Esophagus (tissue), 2 donors: ENCODE measurements around the gene KIF18A. TPM values are rescaled to one million over a fixed set of nuclear protein-coding genes. Genes with fewer than 3 reads are reported as not detected.
A peak's percentile ranks its signal among the peaks of the same experiment; 100 is the strongest.
"Not testable (repeated sequence)": the region's sequence is repeated elsewhere in the genome, so short reads cannot be mapped to it uniquely, and the experiment has no call there.

ENCODE experiments used
- H3K27ac ChIP-seq, 2 donors: one replicate each; pipeline ENCODE4 v1.5.1; 2013; ENCODE audit warnings: low read depth in 2 of 2, mild to moderate bottlenecking in 2 of 2, inconsistent platforms in 1 of 2, low read length in 1 of 2, moderate library complexity in 1 of 2
- H3K27me3 ChIP-seq, 2 donors: one replicate each; pipeline ENCODE4 v1.6.1; 2013; ENCODE audit warnings: low read length in 2 of 2, control low read depth in 1 of 2, mild to moderate bottlenecking in 1 of 2; ENCODE audit not compliant: insufficient read depth in 2 of 2, control insufficient read depth in 1 of 2
- H3K36me3 ChIP-seq, 2 donors: one replicate each; pipeline ENCODE4 v1.6.1; 2013; ENCODE audit warnings: low read length in 1 of 2; ENCODE audit not compliant: control insufficient read depth in 2 of 2, insufficient read depth in 2 of 2
- H3K4me1 ChIP-seq, 2 donors: one replicate each; pipeline ENCODE4 v1.6.1; 2013; ENCODE audit warnings: low read length in 1 of 2; ENCODE audit not compliant: control insufficient read depth in 2 of 2, insufficient read depth in 2 of 2
- H3K4me3 ChIP-seq, 2 donors: one replicate each; pipeline ENCODE4 v1.5.1; 2013; ENCODE audit warnings: low read length in 2 of 2, mild to moderate bottlenecking in 2 of 2, low read depth in 1 of 2, moderate library complexity in 1 of 2
- H3K9me3 ChIP-seq, 2 donors: one replicate each; pipeline ENCODE4 v1.6.1; 2013; ENCODE audit warnings: mild to moderate bottlenecking in 2 of 2, low read depth in 1 of 2, low read length in 1 of 2, moderate library complexity in 1 of 2; ENCODE audit not compliant: control insufficient read depth in 2 of 2, insufficient read depth in 1 of 2
- WGBS, 2 donors: extraction: QIAGEN DNeasy Blood & Tissue Kit; methylation state at CpG; one replicate each; pipeline ENCODE4 v1.1.7; 2013; 5-methylcytosine and 5-hydroxymethylcytosine counted together
- polyA plus RNA-seq, 2 donors: library from polyadenylated mRNA; stranded (reverse); fragments of 200-250 nt; gene quantifications; one replicate each; pipeline ENCODE4 v1.2.3, GENCODE V29; 2013
- donor health status: healthy with polysubstance abuse.
- donor health status: Bipolar disorder and iron deficiency.

KIF18A gene
- polyA plus RNA-seq, 2 donors, result 1.4 to 1.6 TPM

GRCh38 chr11:28108958-28109357 lies 1.0 kb upstream of the KIF18A start:
- H3K27me3 ChIP-seq, result no peaks in the 10 kb centered on the region
- WGBS, 2 donors, result 52 to 58% methylated on average over 3 of the region's 3 CpGs
- H3K36me3 ChIP-seq, result no peaks in the 10 kb centered on the region
- no peak overlapping the region for H3K27ac ChIP-seq
- H3K4me1 ChIP-seq, result no peaks in the 10 kb centered on the region
- H3K9me3 ChIP-seq, result no peaks in the 10 kb centered on the region
- H3K4me3 ChIP-seq, result no peak overlapping the region

GRCh38 chr11:28107191-28107749 lies 686 bp downstream of the KIF18A start:
- Histone ChIP-seq H3K9me3 (no peaks in the 10 kb centered on the region), H3K27ac (peak overlapping the region; percentile 71 to 88), H3K27me3 (no peaks in the 10 kb centered on the region), H3K4me3 (peak overlapping the region; percentile 55 to 88), H3K36me3 (no peaks in the 10 kb centered on the region), H3K4me1 (no peaks in the 10 kb centered on the region)
- WGBS, 2 donors, result 0 to 1% methylated on average over 11 of the region's 11 CpGs

DNA sequence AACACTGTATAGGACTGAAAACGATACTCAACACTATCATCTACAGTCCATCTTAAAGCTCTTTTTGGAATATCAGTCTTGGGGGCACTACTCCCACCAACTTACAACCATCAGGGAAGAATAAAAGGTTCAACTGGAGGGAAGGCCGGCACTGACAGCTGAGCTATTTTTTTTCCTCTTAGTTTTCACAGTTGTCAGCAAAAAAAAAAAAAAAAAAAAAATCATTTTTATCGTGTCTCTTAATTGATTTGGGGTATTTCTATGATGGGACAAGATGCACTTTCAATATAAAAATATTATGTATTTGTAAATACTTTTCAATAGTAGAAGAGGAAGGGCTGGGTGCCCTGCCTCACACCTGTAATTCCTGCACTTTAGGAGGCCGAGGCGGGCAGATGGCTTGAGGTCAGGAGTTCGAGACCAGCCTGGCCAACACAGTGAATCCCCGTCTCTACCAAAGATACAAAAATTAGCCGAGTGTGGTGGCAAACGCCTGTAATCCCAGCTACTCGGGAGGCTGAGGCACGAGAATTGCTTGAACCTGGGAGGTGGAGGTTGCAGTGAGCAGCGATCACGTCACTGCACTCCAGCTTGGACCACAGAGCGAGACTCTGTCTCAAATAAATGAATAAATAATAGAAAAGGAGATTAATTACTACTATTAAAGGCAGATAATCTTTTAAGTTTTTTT lies 1.5 kb downstream of the KIF18A start:
- Histone ChIP-seq H3K4me3 (no peak overlapping the region), H3K9me3 (no peaks in the 10 kb centered on the region), H3K27me3 (no peaks in the 10 kb centered on the region), H3K27ac (no peak overlapping the region), H3K36me3 (no peaks in the 10 kb centered on the region), H3K4me1 (no peaks in the 10 kb centered on the region)
- WGBS, 2 donors, result 84% methylated on average over 14 of the region's 14 CpGs

GRCh38 chr11:28105869-28106268 lies 2.1 kb downstream of the KIF18A start:
- Histone ChIP-seq H3K4me3 (no peak overlapping the region), H3K27me3 (no peaks in the 10 kb centered on the region), H3K9me3 (no peaks in the 10 kb centered on the region), H3K36me3 (no peaks in the 10 kb centered on the region), H3K27ac (no peak overlapping the region), H3K4me1 (no peaks in the 10 kb centered on the region)
- 80 to 81% methylated on average over 5 of the region's 5 CpGs for WGBS, 2 donors

GRCh38 chr11:28104984-28105383 lies 3.0 kb downstream of the KIF18A start:
- H3K4me3 ChIP-seq, result no peak overlapping the region
- WGBS, 2 donors, result 84 to 92% methylated on average over 2 of the region's 2 CpGs
- H3K27me3 ChIP-seq, result no peaks in the 10 kb centered on the region
- no peaks in the 10 kb centered on the region for H3K4me1 ChIP-seq
- no peaks in the 10 kb centered on the region for H3K9me3 ChIP-seq
- no peak overlapping the region for H3K27ac ChIP-seq
- H3K36me3 ChIP-seq, result no peaks in the 10 kb centered on the region

- Histone ChIP-seq H3K36me3 (no peaks in the 10 kb centered on the region), H3K9me3 (no peaks in the 10 kb centered on the region), H3K27me3 (no peaks in the 10 kb centered on the region), H3K4me1 (no peaks in the 10 kb centered on the region), H3K4me3 (no peak overlapping the region), H3K27ac (no peak overlapping the region)
- WGBS, 2 donors, result 97 to 98% methylated on average over 1 of the region's 1 CpG
Measured at GRCh38 chr11:28104425-28104824, 3.5 kb downstream of the KIF18A start.

- H3K4me1 ChIP-seq, H3K4me3 ChIP-seq, H3K27ac ChIP-seq, H3K27me3 ChIP-seq, H3K36me3 ChIP-seq, H3K9me3 ChIP-seq: not testable (repeated sequence)
- WGBS, 2 donors, result 94% methylated on average over 4 of the region's 4 CpGs
Measured at GRCh38 chr11:28102300-28102699, 5.7 kb downstream of the KIF18A start.

DNA sequence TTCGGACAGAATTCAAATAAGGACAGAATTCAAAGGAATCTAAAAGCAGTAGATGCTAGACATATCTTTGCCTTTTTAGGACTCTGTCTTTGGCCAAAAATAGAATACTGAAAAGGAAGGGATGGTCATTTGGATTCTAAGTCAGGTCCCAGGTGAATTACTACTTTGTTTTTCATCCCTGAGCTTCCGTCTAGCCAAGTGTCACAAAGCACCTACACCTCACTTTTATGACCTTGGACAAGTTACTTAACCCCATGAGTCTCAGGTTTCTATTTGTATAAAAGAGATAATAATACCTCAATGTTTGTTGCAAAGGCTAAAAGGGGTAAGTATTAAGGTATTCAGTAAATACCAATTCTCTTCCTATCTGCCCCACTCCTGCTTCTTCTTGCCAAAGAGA lies 7.3 kb downstream of the KIF18A start:
- Histone ChIP-seq H3K4me3 (no peak overlapping the region), H3K9me3 (no peaks in the 10 kb centered on the region), H3K36me3 (no peaks in the 10 kb centered on the region), H3K4me1 (no peaks in the 10 kb centered on the region), H3K27me3 (no peaks in the 10 kb centered on the region), H3K27ac (no peak overlapping the region)
- 83 to 89% methylated on average over 2 of the region's 2 CpGs for WGBS, 2 donors

- Histone ChIP-seq H3K9me3 (no peaks in the 10 kb centered on the region), H3K36me3 (no peaks in the 10 kb centered on the region), H3K27ac (no peak overlapping the region), H3K4me3 (no peak overlapping the region), H3K4me1 (no peaks in the 10 kb centered on the region), H3K27me3 (no peaks in the 10 kb centered on the region)
- 32 to 61% methylated on average over 1 of the region's 1 CpG for WGBS, 2 donors
Measured at GRCh38 chr11:28099715-28100114, 8.2 kb downstream of the KIF18A start.

- Histone ChIP-seq H3K9me3 (no peaks in the 10 kb centered on the region), H3K4me1 (no peaks in the 10 kb centered on the region), H3K27ac (no peak overlapping the region), H3K27me3 (no peaks in the 10 kb centered on the region), H3K36me3 (no peaks in the 10 kb centered on the region), H3K4me3 (no peak overlapping the region)
- WGBS, 2 donors, result 35 to 43% methylated on average over 1 of the region's 1 CpG
Measured at GRCh38 chr11:28098257-28098656, 9.7 kb downstream of the KIF18A start.
